ENCODE results near the gene ANO6. TPM values are rescaled to one million over a fixed set of nuclear protein-coding genes. Genes with fewer than 3 reads are reported as not detected.

Gene ANO6
- total RNA-seq, 4 donors from 2014 or later: 117 to 224 (median 170) TPM

- Histone ChIP-seq H3K9me3 (no peaks in the 10 kb centered on the region), H3K4me3 (no peak overlapping the region), H3K4me1 (no peaks in the 10 kb centered on the region), H3K27ac (no peak overlapping the region), H3K36me3 (peaks cover 3 to 98% of the 10 kb centered on the region in 2 donors), H3K27me3 (no peaks in the 10 kb centered on the region)
- TF ChIP-seq POLR2A (IDR thresholded peaks at IDR 0.05) (no peak), POLR2AphosphoS5 (IDR thresholded peaks at IDR 0.05) (no peak), CTCF (IDR thresholded peaks at IDR 0.05) (no peak), EP300 (IDR thresholded peaks at IDR 0.05) (no peak)
- WGBS, 2 donors (ENCODE audit: low coverage in 1 of 2): 88 to 100% methylated on average over 1 to 4 of the region's 4 CpGs
- no peak for ATAC-seq
These were observed 210.4 kb downstream of the ANO6 start for GRCh38 chr12:45426294-45426693.

- Histone ChIP-seq H3K27ac (no peak overlapping the region), H3K4me3 (no peak overlapping the region), H3K27me3 (no peaks in the 10 kb centered on the region), H3K9me3 (no peaks in the 10 kb centered on the region), H3K36me3 (peaks cover 3 to 95% of the 10 kb centered on the region in 2 donors), H3K4me1 (no peaks in the 10 kb centered on the region)
- no peak for TF ChIP-seq EP300 (IDR thresholded peaks at IDR 0.05)
- no peak for TF ChIP-seq POLR2A (IDR thresholded peaks at IDR 0.05)
- TF ChIP-seq POLR2AphosphoS5 (IDR thresholded peaks at IDR 0.05): no peak
- TF ChIP-seq CTCF (IDR thresholded peaks at IDR 0.05): no peak
- ATAC-seq: no peak
- WGBS, 2 donors (ENCODE audit: low coverage in 1 of 2): 94% methylated on average over 4 of the region's 4 CpGs; no CpG with 5 or more reads in 1 of the 2 donors
These were observed 211.1 kb downstream of the ANO6 start for GRCh38 chr12:45427042-45427441.

- no peak for ATAC-seq
- peaks cover 0 to 88% of the 10 kb centered on the region in 2 donors for H3K36me3 ChIP-seq
- no peak overlapping the region for H3K4me3 ChIP-seq
- no peak overlapping the region for H3K27ac ChIP-seq
- WGBS, 2 donors (ENCODE audit: low coverage in 1 of 2): 86 to 92% methylated on average over 1 of the region's 1 CpG
- H3K4me1 ChIP-seq: no peaks in the 10 kb centered on the region
- TF ChIP-seq POLR2AphosphoS5 (IDR thresholded peaks at IDR 0.05): no peak
- TF ChIP-seq CTCF (IDR thresholded peaks at IDR 0.05): no peak
- TF ChIP-seq POLR2A (IDR thresholded peaks at IDR 0.05): no peak
- no peak for TF ChIP-seq EP300 (IDR thresholded peaks at IDR 0.05)
- no peaks in the 10 kb centered on the region for H3K27me3 ChIP-seq
- H3K9me3 ChIP-seq: no peaks in the 10 kb centered on the region
These were observed 213.9 kb downstream of the ANO6 start for GRCh38 chr12:45429831-45430230.

GRCh38 chr12:45431126-45431525 is 215.2 kb downstream of the ANO6 start:
- no peaks in the 10 kb centered on the region for H3K9me3 ChIP-seq

More at GRCh38 chr12:45431126-45431525, 215.2 kb downstream of the ANO6 start:
- Histone ChIP-seq H3K27me3 (no peaks in the 10 kb centered on the region), H3K36me3 (peaks cover 0 to 77% of the 10 kb centered on the region in 2 donors), H3K27ac (no peak overlapping the region), H3K4me3 (no peak overlapping the region), H3K4me1 (no peaks in the 10 kb centered on the region)
- WGBS, 2 donors (ENCODE audit: low coverage in 1 of 2): 66 to 93% methylated on average over 5 of the region's 5 CpGs
- ATAC-seq: no peak
- TF ChIP-seq EP300 (IDR thresholded peaks at IDR 0.05) (no peak), POLR2A (IDR thresholded peaks at IDR 0.05) (no peak), POLR2AphosphoS5 (IDR thresholded peaks at IDR 0.05) (no peak), CTCF (IDR thresholded peaks at IDR 0.05) (no peak)
